ENCODE data around the gene C22orf23. TPM values are rescaled to one million over a fixed set of nuclear protein-coding genes. Genes with fewer than 3 reads are reported as not detected.
A peak's percentile ranks its signal among the peaks of the same experiment; 100 is the strongest.

C22orf23 gene
- total RNA-seq, 1 donor from 2014 or later, result 0.70 TPM

DNA sequence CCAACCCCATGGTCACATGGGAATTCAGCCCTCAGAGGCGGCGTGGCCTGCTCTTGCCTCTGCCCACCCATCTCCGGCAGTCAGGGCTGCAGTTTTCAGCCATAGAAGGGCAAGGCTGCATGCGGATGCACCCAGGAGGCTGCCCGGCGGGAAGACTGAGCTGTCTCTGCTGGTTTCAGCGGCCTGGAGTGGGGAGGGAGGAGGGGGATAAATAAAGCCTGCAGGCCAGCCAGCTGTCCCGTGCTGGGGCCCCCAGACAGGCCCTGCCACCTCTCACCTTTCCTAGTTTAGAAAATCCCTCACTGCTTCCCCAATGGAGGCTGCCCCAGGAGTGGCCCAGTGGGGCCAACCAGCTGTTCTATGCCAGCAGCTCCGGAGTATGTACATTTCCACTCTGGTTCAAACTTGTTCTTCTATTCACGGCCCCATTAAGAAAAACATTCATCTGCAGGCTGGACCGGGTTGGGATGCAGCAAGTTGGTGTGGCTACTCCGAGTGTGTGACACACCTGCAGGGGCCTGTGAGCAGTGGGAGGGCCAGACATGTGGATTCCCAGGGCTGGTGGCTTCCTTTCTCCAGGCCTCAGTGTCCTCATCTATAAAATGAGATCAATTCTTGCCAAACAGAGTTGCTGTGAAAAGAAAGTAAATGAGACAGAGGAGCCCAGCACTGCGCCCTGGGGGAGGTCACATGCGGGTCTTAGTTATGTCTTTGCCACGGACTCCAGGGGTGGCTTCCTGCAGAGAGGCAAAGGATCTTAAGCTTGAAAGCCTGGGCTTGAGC, 42.3 kb downstream of the C22orf23 start:
- peak overlapping the region; percentile 78 for H3K4me3 Mint-ChIP-seq
- H3K9me3 Mint-ChIP-seq, result no peaks in the 10 kb centered on the region
- TF ChIP-seq, protein P1, sequence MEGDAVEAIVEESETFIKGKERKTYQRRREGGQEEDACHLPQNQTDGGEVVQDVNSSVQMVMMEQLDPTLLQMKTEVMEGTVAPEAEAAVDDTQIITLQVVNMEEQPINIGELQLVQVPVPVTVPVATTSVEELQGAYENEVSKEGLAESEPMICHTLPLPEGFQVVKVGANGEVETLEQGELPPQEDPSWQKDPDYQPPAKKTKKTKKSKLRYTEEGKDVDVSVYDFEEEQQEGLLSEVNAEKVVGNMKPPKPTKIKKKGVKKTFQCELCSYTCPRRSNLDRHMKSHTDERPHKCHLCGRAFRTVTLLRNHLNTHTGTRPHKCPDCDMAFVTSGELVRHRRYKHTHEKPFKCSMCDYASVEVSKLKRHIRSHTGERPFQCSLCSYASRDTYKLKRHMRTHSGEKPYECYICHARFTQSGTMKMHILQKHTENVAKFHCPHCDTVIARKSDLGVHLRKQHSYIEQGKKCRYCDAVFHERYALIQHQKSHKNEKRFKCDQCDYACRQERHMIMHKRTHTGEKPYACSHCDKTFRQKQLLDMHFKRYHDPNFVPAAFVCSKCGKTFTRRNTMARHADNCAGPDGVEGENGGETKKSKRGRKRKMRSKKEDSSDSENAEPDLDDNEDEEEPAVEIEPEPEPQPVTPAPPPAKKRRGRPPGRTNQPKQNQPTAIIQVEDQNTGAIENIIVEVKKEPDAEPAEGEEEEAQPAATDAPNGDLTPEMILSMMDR (conservative IDR thresholded peaks at IDR 0.05), result no peak
- no peaks in the 10 kb centered on the region for H3K27me3 Mint-ChIP-seq
- peaks cover 40% of the 10 kb centered on the region for H3K4me1 Mint-ChIP-seq (ENCODE audit: unreplicated experiment)
- no peak for DNase-seq (ENCODE audit: extremely low spot score, unreplicated experiment)
- H3K36me3 Mint-ChIP-seq, result peaks cover 12% of the 10 kb centered on the region
- peak overlapping the region; percentile 87 for H3K27ac Mint-ChIP-seq

DNA sequence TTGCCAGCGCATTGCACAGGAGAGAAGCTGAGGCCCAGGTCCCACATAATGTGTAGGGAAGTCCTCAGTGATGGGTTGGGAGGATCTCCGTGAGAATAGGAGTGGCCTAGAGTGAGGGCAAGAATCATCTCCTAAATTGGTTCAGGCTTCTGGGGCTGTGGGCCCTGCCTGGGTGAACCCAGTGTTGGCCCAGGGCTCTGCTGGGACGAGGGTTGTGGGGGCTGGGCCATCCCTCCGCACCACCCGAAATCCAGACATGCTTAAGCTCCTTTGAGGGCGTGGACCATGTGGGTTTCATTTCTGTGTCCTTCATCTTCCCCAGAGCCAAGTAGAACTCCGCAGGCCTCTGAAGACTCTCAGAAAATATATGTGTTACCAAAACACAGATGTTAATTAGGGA, 43.6 kb downstream of the C22orf23 start:
- TF ChIP-seq, protein P1 (conservative IDR thresholded peaks at IDR 0.05), result no peak
- Mint-ChIP-seq H3K4me3 (peak overlapping the region; percentile 60), H3K27ac (no peak overlapping the region), H3K9me3 (no peaks in the 10 kb centered on the region), H3K27me3 (no peaks in the 10 kb centered on the region), H3K36me3 (peaks cover 12% of the 10 kb centered on the region), H3K4me1 (ENCODE audit: unreplicated experiment) (peaks cover 45% of the 10 kb centered on the region)
- DNase-seq (ENCODE audit: extremely low spot score, unreplicated experiment), result no peak

DNA sequence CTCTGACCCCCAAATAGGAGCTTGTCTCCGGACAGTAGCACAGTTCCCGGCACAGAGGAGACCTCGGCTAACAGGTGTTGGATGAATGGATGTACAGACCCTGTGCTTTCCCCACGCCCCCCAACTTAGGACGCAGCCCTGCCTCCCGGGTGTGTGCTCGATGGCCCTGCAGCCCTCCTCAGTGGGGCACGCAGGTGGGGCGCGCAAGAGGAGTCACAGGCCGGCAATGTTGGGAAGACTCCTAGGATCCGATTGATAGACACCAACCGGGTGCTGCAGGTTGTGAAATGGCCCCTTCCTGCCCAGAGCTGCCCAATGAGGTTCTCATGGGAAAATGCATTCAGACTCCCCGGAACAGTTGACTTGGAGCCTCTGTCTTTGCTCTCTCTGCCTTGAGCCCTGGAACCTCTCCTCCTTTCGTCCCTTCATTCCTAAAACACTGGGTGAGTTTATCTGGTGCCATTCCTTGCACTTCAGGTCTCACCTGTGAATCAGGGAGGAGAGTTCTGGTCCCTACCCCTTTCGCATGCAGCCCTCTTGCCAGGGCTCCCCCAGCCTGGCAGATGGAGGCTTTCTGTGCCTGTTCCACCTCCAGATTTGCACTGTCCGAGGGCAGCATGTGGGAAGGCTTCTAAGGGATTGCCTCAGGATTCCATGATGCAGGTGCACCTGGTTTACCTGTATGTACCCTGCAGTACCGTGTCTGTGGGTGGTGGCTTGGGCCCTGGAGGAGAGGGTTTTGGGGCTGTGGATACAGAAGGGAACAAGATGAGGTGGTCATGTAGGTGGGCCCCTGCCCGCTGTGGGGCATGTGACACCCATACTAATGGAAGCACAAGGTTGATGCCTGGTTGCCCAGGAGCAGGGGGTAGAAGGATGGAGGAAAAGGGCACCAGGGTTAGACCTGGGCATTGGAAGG, 46.1 kb downstream of the C22orf23 start:
- TF ChIP-seq, protein P1 (conservative IDR thresholded peaks at IDR 0.05), result no peak
- H3K4me1 Mint-ChIP-seq (ENCODE audit: unreplicated experiment), result peaks cover 45% of the 10 kb centered on the region
- peak overlapping the region; percentile 92 for H3K27ac Mint-ChIP-seq
- peaks cover 12% of the 10 kb centered on the region for H3K36me3 Mint-ChIP-seq
- no peaks in the 10 kb centered on the region for H3K9me3 Mint-ChIP-seq
- H3K27me3 Mint-ChIP-seq, result no peaks in the 10 kb centered on the region
- no peak for DNase-seq (ENCODE audit: extremely low spot score, unreplicated experiment)
- H3K4me3 Mint-ChIP-seq, result peak overlapping the region; percentile 93

DNA sequence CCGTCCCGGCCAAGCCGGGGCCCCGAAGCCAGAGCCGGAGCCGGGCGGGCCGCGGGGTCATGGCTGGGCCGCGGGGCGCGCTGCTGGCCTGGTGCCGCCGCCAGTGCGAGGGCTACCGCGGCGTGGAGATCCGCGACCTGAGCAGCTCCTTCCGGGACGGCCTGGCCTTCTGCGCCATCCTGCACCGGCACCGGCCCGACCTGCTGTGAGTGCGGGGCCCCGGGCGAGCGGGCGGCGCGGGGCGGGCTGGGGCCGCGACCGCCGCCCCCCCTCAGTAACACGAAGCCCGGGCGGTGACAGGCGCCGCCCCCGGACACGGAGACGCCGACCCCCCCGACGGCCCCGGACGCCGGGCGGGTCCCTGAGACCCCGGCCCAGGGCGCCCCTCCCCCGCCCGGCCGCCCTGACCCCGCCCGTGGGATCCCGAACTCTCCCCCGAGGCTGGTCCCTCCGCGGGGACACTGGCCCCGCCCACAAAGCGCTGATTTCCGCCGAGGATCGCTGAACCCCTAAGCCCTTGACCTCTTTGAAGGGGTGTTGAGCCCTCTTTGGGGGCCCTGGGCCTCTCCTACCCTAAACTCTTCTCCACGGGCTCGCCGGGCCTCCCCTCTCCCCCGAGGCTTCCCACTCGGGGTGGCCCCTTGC, 46.9 kb downstream of the C22orf23 start:
- Mint-ChIP-seq H3K4me1 (ENCODE audit: unreplicated experiment) (peaks cover 41% of the 10 kb centered on the region), H3K27me3 (no peaks in the 10 kb centered on the region), H3K27ac (peak overlapping the region; percentile 92), H3K9me3 (no peaks in the 10 kb centered on the region), H3K36me3 (peaks cover 12% of the 10 kb centered on the region), H3K4me3 (peak overlapping the region; percentile 93)
- no peak for DNase-seq (ENCODE audit: extremely low spot score, unreplicated experiment)
- TF ChIP-seq, protein P1 (conservative IDR thresholded peaks at IDR 0.05), result no peak

DNA sequence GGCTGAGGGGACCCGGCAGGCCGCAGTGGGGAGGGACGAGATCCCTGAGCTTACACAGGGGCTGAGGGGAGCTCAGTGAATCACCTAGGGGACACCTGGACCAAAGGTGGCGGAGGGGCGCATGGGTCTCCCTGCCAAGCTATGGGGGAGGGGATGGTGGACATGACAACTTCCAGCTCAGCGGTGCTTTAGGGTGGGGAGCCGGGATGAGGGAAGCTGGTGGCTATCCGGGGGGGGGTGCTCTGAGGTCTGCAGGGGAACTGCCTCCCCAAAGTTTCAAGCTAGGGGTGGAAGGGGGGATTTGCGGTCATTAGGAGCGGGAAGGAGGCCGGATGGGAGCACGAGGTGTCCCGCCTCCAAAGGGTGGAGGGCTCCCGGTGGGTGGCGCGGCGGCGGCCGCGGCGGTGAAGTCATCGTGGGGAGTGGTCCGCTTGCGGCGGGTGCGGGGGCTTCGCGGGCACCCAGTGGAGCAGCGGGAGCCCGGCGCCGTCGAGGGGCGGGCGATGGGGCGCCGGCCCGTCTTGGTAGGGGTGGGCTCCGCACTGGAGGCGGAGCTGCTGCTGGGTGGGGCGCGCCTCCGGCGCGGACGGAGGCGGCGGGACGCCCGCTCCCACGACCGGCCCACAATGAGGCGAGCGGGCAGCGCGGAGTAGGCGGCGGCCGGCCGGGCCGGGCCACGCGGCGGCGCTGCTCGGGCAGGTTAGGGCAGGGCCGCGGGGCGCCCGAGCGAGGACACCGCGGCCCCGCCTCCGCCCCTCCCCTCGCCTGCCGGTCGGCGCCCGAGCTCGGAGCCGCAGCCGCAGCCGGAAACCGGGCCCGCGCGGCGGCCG, 47.7 kb downstream of the C22orf23 start, which contains the start of gene MICALL1:
Gene MICALL1 (plus strand): TSS at position 764 of the 830 bp plus-strand sequence. CDS start 126 bp downstream, outside the sequence.
- Mint-ChIP-seq H3K4me3 (peak within 1 kb of the TSS; percentile 93), H3K36me3 (peaks cover 12% of the 10 kb centered on the region), H3K27ac (peak within 1 kb of the TSS; percentile 95), H3K27me3 (no peaks in the 10 kb centered on the region), H3K9me3 (no peaks in the 10 kb centered on the region), H3K4me1 (ENCODE audit: unreplicated experiment) (peaks cover 34% of the 10 kb centered on the region)
- DNase-seq (ENCODE audit: extremely low spot score, unreplicated experiment), result peak; percentile 81
- TF ChIP-seq, protein P1 (conservative IDR thresholded peaks at IDR 0.05), result peak; percentile 30
